ENCODE results near the gene HSP90AA1. TPM values are rescaled to one million over a fixed set of nuclear protein-coding genes. Genes with fewer than 3 reads are reported as not detected.
"Not testable (repeated sequence)": the region's sequence is repeated elsewhere in the genome, so short reads cannot be mapped to it uniquely, and the experiment has no call there.

The HSP90AA1 gene
- total RNA-seq = 818 TPM

- peak; percentile 95 for DNase-seq (ENCODE audit: low spot score)
Measured at GRCh38 chr14:102086972-102087761, at the start of gene HSP90AA1. Gene HSP90AA1, minus strand, starts transcription at chr14:102087044. Its CDS starts 666 bp downstream, at chr14:102086378.

DNA sequence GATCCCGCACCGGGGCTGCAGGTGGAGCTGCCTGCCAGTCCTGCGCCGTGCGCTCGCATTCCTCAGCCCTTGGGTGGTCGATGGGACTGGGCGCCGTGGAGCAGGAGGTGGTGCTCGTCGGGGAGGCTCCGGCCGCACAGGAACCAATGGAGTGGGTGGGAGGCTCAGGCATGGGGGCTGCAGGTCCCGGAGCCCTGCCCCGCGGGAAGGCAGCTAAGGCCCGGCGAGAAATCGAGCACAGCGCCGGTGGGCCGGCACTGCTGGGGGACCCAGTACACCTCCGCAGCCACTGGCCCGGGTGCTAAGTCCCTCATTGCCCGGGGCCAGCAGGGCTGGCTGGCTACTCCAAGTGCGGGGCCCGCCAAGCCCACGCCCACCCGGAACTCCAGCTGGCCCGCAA, 48.6 kb upstream of the HSP90AA1 start:
- DNase-seq (ENCODE audit: low spot score) = not testable (repeated sequence)

GRCh38 chr14:102134719-102135118, 47.9 kb upstream of the HSP90AA1 start:
- DNase-seq (ENCODE audit: low spot score) = not testable (repeated sequence)

DNA sequence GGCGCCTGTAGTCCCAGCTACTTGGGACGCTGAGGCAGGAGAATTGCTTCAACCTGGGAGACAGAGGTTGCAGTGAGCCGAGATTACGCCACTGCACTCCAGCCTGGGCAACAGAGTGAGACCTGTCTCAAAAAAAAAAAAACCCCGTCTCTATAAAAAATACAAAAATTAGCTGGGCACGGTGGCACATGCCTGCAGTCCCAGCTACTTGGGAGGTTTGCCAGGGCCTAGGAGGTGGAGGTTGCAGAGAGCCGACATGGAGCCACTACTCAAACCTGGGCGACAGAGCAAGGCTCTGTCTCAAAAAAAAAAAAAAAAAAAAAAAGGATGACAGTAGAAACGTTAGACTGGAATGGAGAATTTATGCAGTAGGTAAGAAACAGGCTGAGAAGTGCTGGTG, 47.2 kb upstream of the HSP90AA1 start:
- DNase-seq (ENCODE audit: low spot score) = not testable (repeated sequence)

- DNase-seq (ENCODE audit: low spot score) = no peak
Measured at GRCh38 chr14:102131741-102132140, 44.9 kb upstream of the HSP90AA1 start.

DNA sequence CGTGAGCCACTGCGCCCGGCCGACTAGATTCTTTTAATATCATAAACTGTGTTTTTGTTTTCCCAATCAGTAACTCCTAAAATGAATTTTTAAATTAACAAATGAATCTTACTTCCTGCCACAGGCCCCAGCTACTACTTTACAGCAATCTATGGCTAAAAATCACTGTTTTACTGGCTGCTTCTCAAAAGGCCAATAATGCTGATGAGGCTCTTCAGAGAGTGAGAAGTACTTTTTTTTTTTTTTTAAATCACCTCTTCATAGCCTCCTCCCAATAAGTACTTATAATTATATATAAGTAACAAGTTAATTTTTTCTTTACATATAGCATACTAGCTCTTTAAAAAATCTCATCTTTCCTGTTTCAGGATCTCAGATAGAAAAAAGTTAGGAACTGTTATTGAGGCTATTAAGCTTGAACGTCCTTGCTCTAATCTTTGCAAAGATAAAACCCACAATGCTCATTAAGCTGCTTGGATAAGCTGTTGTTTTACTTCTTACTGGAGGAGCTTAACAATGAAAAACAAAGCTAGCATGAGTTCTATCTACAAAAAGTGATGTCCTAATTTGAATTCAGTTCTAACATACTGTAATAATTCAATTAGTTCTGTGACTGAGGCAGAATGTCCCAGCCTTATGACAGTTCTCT, 40.1 kb upstream of the HSP90AA1 start:
- no peak for DNase-seq (ENCODE audit: low spot score)

DNA sequence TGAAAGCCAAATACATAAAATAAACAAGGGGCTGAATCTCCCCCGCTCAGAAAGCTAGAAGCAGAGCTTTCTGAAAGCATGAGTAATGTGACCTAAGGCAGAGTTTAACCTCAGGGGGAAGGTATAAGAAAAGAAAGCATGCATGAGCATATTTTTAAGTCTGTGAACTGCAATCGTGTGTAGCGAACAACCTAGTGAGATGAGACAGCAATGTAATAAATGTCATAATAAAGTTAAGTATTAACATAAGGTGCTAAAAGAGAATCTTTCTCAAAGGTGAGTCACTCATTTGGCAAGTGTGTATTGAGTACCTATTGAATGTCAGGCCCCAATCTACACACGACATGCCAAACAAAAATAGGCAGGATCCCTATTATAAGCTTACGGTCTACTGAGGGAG, 38.7 kb upstream of the HSP90AA1 start:
- no peak for DNase-seq (ENCODE audit: low spot score)

GRCh38 chr14:102124419-102124818, 37.6 kb upstream of the HSP90AA1 start:
- no peak for DNase-seq (ENCODE audit: low spot score)

GRCh38 chr14:102121567-102121966, 34.7 kb upstream of the HSP90AA1 start:
- no peak for DNase-seq (ENCODE audit: low spot score)

DNA sequence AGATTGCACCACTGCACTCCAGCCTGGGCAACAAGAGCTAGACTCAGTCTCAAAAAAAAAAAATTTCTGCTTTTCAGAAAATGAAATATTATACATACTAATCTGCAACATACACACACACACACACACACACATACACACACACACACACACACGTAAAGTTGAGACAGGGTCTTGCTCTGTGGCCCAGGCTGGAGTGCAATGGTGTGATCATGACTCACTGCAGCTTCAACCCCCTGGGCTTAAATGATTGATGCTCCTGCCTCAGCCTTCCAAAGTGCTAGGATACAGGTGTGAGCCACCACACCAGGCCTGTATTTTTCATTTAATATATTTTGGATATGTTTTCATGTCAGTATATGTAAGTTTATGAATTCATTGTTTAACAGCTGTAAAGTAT, 34.0 kb upstream of the HSP90AA1 start:
- DNase-seq (ENCODE audit: low spot score) = no peak

DNA sequence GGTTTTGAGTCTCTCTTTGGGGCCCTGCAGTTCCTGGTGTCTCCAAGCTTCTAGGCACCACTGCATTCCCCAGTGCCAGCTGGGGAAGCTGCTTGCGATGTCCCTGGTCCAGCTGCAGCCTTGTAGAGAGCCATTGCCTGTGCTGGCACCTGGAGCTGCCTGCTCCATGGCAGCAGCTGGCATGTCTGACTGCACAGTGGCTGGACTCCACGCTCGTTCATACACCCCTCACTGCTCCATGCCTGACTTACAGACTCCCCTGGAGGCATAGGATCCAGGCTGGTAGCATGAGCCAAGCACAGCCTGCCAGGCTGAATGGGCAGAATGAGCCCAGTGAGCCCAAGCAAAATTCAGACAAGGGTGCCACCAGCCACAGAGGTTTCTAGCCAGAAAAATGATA, 31.0 kb upstream of the HSP90AA1 start:
- DNase-seq (ENCODE audit: low spot score) = no peak

DNA sequence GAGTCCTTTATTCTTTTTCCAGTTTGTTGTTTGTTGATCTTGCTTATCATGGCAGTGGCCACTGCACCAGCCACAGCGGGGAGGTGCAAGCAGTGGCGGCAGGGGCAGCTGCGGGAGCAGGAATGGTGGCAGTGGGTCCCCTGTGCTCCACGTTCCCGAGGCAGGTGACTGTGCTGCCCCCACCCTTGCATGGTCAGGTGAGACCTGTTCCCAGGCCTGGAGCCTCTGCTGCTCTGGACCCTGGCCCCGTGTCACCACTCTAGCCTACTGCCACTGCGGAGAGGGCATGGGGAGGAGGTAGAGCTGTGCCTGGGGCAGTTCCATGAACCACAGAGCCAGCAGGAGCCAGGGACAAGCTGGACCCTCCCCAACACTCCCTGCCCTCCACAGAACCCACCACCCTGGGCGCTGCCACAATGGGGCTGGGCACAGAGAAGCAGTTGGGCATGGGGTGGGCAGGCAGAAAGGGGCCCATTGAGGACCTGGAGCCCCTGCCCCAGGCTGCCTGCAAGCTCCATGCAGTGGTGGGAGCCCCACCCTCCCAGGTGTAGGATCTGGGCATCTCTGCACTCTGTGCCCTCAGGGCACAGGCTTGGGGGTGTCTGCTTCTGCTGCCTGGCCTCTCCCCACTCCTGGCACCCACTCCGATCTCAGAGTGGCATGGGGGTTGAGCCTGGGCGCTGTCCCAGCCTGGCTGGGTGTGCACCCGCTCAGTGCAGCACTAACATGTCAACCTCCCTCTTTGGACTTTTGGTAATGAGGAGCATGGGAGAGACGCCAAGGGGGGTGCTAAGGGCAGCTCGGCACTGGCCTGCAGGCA, 29.7 kb upstream of the HSP90AA1 start:
- DNase-seq (ENCODE audit: low spot score) = no peak

DNA sequence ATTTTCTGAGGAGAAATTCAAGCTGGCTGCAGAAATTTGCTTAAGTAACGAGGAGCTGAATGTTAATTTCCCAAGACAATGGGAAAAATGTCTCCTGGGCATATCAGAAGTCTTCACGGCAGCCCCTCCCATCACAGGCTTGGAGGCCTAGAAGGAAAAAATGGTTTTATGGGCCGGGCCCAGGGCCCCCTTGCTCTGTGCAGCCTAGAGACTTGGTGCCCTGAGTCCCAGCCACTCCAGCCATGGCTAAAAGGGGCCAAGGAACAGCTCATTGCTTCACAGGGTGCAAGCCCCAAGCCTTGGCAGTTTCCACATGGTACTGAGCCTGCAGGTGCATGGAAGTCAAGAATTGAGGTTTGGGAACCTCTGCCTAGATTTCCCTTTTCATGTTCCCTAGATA, 24.3 kb upstream of the HSP90AA1 start:
- DNase-seq (ENCODE audit: low spot score) = no peak

DNA sequence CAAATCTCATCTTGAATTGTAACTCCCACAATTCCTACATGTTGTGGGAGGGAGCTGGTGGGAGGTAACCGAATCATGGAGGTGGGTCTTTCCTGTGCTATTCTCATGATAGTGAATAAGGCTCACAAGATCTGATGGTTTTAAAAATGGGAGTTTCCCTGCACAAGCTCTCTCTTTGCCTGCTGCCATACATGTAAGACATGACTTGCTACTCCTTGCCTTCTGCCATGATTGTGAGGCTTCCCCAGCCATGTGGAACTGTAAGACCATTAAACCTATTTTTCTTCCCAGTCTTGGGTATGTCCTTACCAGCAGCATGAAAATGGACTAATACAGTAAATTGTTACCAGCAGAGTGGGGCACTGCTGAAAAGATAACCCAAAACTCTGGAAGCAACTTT, 22.5 kb upstream of the HSP90AA1 start:
- not testable (repeated sequence) for DNase-seq (ENCODE audit: low spot score)

GRCh38 chr14:102105369-102105768, 18.5 kb upstream of the HSP90AA1 start:
- DNase-seq (ENCODE audit: low spot score) = no peak

DNA sequence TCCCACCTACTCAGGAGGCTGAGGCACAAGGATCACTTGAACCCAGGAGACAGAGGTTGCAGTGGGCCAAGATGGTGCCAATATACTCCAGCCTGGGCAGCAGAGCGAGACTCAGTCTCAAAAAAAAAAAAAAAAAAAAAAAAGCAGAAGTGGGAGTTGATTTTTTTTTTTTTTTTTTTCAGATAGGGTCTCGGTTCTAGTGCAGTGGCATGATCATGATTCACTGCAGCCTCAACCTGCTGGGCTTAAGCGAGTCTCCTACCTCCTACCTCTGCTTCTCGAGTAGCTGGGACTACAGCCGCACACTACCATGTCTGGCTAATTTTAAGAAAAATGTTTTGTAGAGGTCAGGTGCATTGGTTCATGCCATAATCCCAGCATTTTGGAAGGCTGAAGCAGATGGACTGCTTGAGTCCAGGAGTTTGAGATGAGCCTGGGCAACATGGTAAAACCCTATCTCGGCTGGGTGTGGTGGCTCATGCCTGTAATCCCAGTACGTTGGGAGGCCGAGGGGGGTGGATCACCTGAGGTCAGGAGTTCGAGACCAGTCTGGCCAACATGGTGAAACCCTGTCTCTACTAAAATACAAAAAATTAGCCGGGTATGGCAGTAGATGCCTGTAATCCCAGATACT, 16.3 kb upstream of the HSP90AA1 start:
- no peak for DNase-seq (ENCODE audit: low spot score)

GRCh38 chr14:102097441-102098135, 10.7 kb upstream of the HSP90AA1 start:
- DNase-seq (ENCODE audit: low spot score) = no peak

GRCh38 chr14:102096569-102097188, 9.8 kb upstream of the HSP90AA1 start:
- peak; percentile 87 for DNase-seq (ENCODE audit: low spot score)

- DNase-seq (ENCODE audit: low spot score) = no peak
Measured at GRCh38 chr14:102095871-102096568, 9.2 kb upstream of the HSP90AA1 start.

DNA sequence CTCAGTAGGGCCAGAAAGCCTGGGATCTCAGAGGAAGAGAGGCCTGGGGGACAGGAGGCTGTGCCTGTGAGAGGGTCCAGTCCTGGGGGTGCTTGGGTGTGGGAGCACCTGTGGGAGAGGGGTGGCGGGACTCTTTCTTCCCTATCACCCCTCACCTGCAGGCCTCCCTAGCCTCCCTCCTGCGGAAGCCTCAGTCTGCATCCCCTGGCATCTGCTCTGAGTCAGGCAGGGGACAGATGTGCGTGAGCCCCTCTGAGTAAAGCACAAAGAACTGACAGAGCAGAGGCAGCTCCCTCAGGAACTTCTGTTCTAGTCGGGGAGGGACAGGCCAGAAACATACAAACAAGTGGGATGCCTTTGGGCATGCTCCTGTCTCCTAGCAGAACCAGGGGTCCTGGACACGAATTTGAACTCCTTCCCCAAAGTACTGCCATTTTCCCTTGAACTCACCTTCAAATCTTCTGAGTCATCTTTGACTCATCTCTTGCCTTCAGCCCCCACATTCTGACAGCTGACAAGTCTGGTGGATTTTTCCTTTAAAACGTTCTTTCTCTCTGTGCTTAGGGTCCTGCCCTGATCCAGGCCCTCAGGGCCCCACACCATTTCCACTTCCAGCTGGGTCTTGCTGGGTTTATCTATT, 8.5 kb upstream of the HSP90AA1 start:
- DNase-seq (ENCODE audit: low spot score) = no peak
